K562 (cell line): ENCODE results near the gene ANKRD24. TPM values are rescaled to one million over a fixed set of nuclear protein-coding genes. Genes with fewer than 3 reads are reported as not detected.

Experiments
- ATAC-seq: fragments of 200-7000 bp; cut with Tn5 transposase; 3 replicates; pipeline ENCODE4 v1.9.1; 2020; ENCODE audit warnings: moderate library complexity
- BruUV-seq: library from RNA; stranded (reverse); fragments of 400-500 nt; replicated peaks from 2 replicates; lab custom pipeline; 2021; lab: Mats Ljungman, UMichigan
- CTCF ChIA-PET: fragments of 300-600 bp; formaldehyde crosslinking; extraction: SDS; loops from one replicate; lab custom pipeline; 2021; ENCODE audit warnings: low intra/inter-chr PET ratio; lab: Yijun Ruan, JAX
- POLR2A ChIA-PET: fragments of 300-600, 350-650 bp; sonication (Branson Sonifier 250); formaldehyde crosslinking; extraction: SDS; loops from one replicate; lab custom pipeline; 2021; ENCODE audit warnings: antibody characterized with exemption, inconsistent platforms; lab: Yijun Ruan, JAX
- DNase-seq, 4 experiments: peaks; one replicate each; pipeline versions ENCODE4 v3.0.0 to v3.0.0-alpha.2; 2011 to 2018; ENCODE audit warnings: low spot score in 3 of 4, mixed read lengths in 3 of 4; ENCODE audit errors: extremely low read depth in 1 of 4
- FAIRE-seq: peaks from 2 replicates; lab custom pipeline; 2011; peaks lifted over from hg19 to GRCh38; lab: Jason Lieb, UNC
- H2AFZ ChIP-seq: 2 replicates; pipeline ENCODE4 v1.6.0; 2011; ENCODE audit warnings: low read depth, low read length, control low read depth, inconsistent platforms
- H3K27ac ChIP-seq: fragments of 200-600 bp; 3 replicates; pipeline ENCODE4 v1.8.0; 2011; ENCODE audit warnings: low read depth, mild to moderate bottlenecking, control low read depth, inconsistent platforms, low read length, moderate library complexity, mixed read lengths; ENCODE audit errors: extremely low read depth
- H3K27me3 ChIP-seq, 2 experiments: fragments of 300-600 bp in 1 of 2; 2 replicates in 1 of 2; 3 replicates in 1 of 2; pipeline versions ENCODE4 v1.6.0 to v1.8.0; 2011; ENCODE audit warnings: inconsistent platforms in 2 of 2, low read length in 2 of 2, mild to moderate bottlenecking in 1 of 2, mixed read lengths in 1 of 2, moderate library complexity in 1 of 2; ENCODE audit not compliant: control insufficient read depth in 2 of 2, insufficient read depth in 2 of 2
- H3K36me3 ChIP-seq: fragments of 300-600 bp; 3 replicates; pipeline ENCODE4 v1.8.0; 2011; ENCODE audit warnings: mild to moderate bottlenecking, low read length, inconsistent platforms; ENCODE audit not compliant: control insufficient read depth, insufficient read depth
- H3K4me1 ChIP-seq, 2 experiments: fragments of 200-600 bp in 1 of 2; replicated peaks in 1 of 2; 2 replicates in 1 of 2; 3 replicates in 1 of 2; pipeline versions ENCODE4 v1.5.1 to v1.8.0; 2011; ENCODE audit warnings: inconsistent platforms in 2 of 2, low read length in 2 of 2, mild to moderate bottlenecking in 1 of 2, mixed read lengths in 1 of 2, moderate library complexity in 1 of 2; ENCODE audit not compliant: control insufficient read depth in 2 of 2, insufficient read depth in 2 of 2
- H3K4me2 ChIP-seq: 2 replicates; pipeline ENCODE4 v1.6.1; 2011; ENCODE audit warnings: low read length, control low read depth, inconsistent platforms, mixed read lengths; ENCODE audit not compliant: insufficient read depth
- H3K4me3 ChIP-seq: fragments of 200-600 bp; sonication (generic), shearing (Covaris generic); 2 replicates; pipeline ENCODE4 v1.5.1; 2016; ENCODE audit warnings: control low read depth, inconsistent platforms
- H3K79me2 ChIP-seq: fragments of 200-600 bp; 3 replicates; pipeline ENCODE4 v1.8.0; 2011; ENCODE audit warnings: low read length, inconsistent platforms; ENCODE audit not compliant: control insufficient read depth, insufficient read depth
- H3K9ac ChIP-seq, 2 experiments: 2 replicates each; pipeline versions ENCODE4 v1.6.0 to v1.6.1; 2011; ENCODE audit warnings: low read depth in 2 of 2, low read length in 2 of 2, control low read depth in 1 of 2, inconsistent platforms in 1 of 2, mild to moderate bottlenecking in 1 of 2, mixed read lengths in 1 of 2; ENCODE audit not compliant: insufficient read depth in 1 of 2
- H3K9me1 ChIP-seq: one replicate; pipeline ENCODE4 v1.6.0; 2011; ENCODE audit warnings: inconsistent platforms, mild to moderate bottlenecking, low read length, moderate library complexity; ENCODE audit not compliant: control insufficient read depth, insufficient read depth
- H3K9me3 ChIP-seq: replicated peaks from 2 replicates; pipeline ENCODE4 v1.5.1; 2011; ENCODE audit warnings: low read depth, low read length, inconsistent platforms; ENCODE audit not compliant: control insufficient read depth, insufficient read depth
- H4K20me1 ChIP-seq: replicated peaks from 2 replicates; pipeline ENCODE4 v1.6.1; 2011; ENCODE audit warnings: low read length, inconsistent platforms, mixed read lengths; ENCODE audit not compliant: control insufficient read depth, insufficient read depth
- CAMTA2 ChIP-seq: fragments of 250-450 bp; sonication (Bioruptor Pico); conservative IDR thresholded peaks from 2 replicates; pipeline ENCODE4 v1.5.1; 2022
- CTBP1 ChIP-seq: fragments of 450-650 bp; IDR thresholded peaks from 2 replicates; pipeline ENCODE4 v1.6.1; 2016; ENCODE audit warnings: borderline replicate concordance
- DIDO1 ChIP-seq: fragments of 450-650 bp; IDR thresholded peaks from 2 replicates; pipeline ENCODE4 v1.6.1; 2016; ENCODE audit warnings: low read depth, missing biosample characterization, missing genetic modification characterization
- FOXK1 ChIP-seq: sonication (generic); formaldehyde crosslinking; IDR thresholded peaks from 2 replicates; pipeline ENCODE4 v1.8.0; 2022; ENCODE audit warnings: missing genetic modification reagents, mild to moderate bottlenecking, borderline replicate concordance
- KHSRP ChIP-seq: fragments of 450-650 bp; IDR thresholded peaks from 2 replicates; pipeline ENCODE4 v1.6.1; 2017
- MAFK ChIP-seq: IDR thresholded peaks from 2 replicates; pipeline ENCODE4 v1.6.1; 2011; ENCODE audit warnings: low read length, improper control_type of control experiment
- MTA3 ChIP-seq: fragments of 450-650 bp; formaldehyde crosslinking; IDR thresholded peaks from 2 replicates; pipeline ENCODE4 v1.6.1; 2017; ENCODE audit warnings: mild to moderate bottlenecking, borderline replicate concordance
- NFE2L1 ChIP-seq: fragments of 450-650 bp; IDR thresholded peaks from 2 replicates; pipeline ENCODE4 v1.6.1; 2016; ENCODE audit warnings: missing genetic modification characterization, low read depth, mild to moderate bottlenecking, missing compliant biosample characterization, moderate library complexity, borderline replicate concordance
- SUPT5H ChIP-seq: fragments of 450-650 bp; IDR thresholded peaks from 2 replicates; pipeline ENCODE4 v1.6.1; 2016
- ZNF121 ChIP-seq: sonication (generic); formaldehyde crosslinking; conservative IDR thresholded peaks from 2 replicates; pipeline ENCODE4 v1.8.0; 2022; ENCODE audit warnings: missing genetic modification reagents
- WGBS: fragments of 100-300 bp; shearing (Covaris generic); methylation state at CpG from one replicate; pipeline ENCODE4 v1.1.6; 2016; ENCODE audit warnings: low coverage, mixed read lengths; ENCODE audit not compliant: insufficient coverage; ENCODE audit errors: missing lambda C conversion rate; 5-methylcytosine and 5-hydroxymethylcytosine counted together
- in situ Hi-C: fragments of 300-500 bp; cut with MboI; formaldehyde crosslinking; loops from 4 replicates; pipeline ENCODE4 v1.15.0; 2018; ENCODE audit warnings: inconsistent platforms, mixed read lengths
- intact Hi-C: fragments of 100-400 bp; cut with micrococcal nuclease; formaldehyde crosslinking; loops from 2 replicates; pipeline ENCODE4 v1.14.2; 2022
- polyA plus RNA-seq, 8 experiments: library from polyadenylated mRNA; depleted of rRNA in 4 of 8; stranded (reverse) in 5 of 8; unstranded in 3 of 8; fragments of >200 nt; fragmentation: Nextera tagmentation in 2 of 8; fragmentation: Illumina TruSeq in 1 of 8; extraction: Ambion mirVana in 2 of 8; extraction: Trizol in 1 of 8; gene quantifications; 2 replicates each; pipeline versions ENCODE4 v1.2.1 to v1.2.3, GENCODE V29; 2011 to 2014; ENCODE audit warnings: inconsistent platforms in 1 of 8, missing spikeins in 1 of 8
- total RNA-seq, 7 experiments: library from RNA; depleted of rRNA in 6 of 7; stranded (reverse); fragments of >200 nt in 6 of 7; fragmentation: Illumina TruSeq in 2 of 7; extraction: Trizol in 2 of 7; gene quantifications; 2 replicates each; pipeline versions ENCODE4 v1.2.1 to v1.2.3, GENCODE V29; 2011 to 2021; ENCODE audit warnings: low replicate concordance in 1 of 7
- TF ChIP-seq, protein P1 (sequence below): fragments of 450-650 bp; IDR thresholded peaks from 2 replicates; pipeline ENCODE4 v1.6.1; 2016; ENCODE audit warnings: antibody characterized with exemption
- TF ChIP-seq, protein P2 (sequence below): fragments of 250-450 bp; sonication (Bioruptor Pico); IDR thresholded peaks from 2 replicates; pipeline ENCODE4 v1.8.0; 2022; ENCODE audit warnings: moderate library complexity, mild to moderate bottlenecking, inconsistent platforms
- TF ChIP-seq, protein P3 (sequence below), 2 experiments: fragments of 450-650 bp; IDR thresholded peaks; 2 replicates each; pipeline ENCODE4 v1.6.1; 2016; ENCODE audit warnings: mild to moderate bottlenecking in 2 of 2, borderline replicate concordance in 1 of 2, low read depth in 1 of 2, moderate library complexity in 1 of 2

The ANKRD24 gene
- total and polyA plus RNA-seq, 9 of the 15 experiments (the other 6 are each of a cell fraction or from before 2014, with no cell fraction given) = 0.07 to 0.12 (median 0.09) TPM; not detected in 5

DNA sequence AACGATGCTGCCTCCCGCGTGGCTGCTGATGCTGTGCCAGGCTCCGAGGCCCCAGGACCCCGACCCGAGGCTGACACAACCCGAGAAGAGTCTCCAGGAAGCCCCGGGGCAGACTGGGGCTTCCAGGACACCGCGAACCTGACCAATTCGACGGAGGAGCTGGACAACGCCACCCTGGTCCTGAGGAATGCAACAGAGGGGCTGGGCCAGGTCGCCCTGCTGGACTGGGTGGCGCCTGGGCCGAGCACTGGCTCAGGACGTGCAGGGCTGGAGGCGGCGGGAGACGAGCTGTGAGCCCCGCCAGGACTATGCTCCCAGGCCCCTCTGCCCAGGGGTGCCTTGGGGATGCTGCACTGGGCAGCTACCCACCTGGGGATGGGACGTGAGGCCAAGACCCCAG lies 10.8 kb upstream of the ANKRD24 start:
- H3K4me3 ChIP-seq = no peak overlapping the region
- TF ChIP-seq, protein P1, sequence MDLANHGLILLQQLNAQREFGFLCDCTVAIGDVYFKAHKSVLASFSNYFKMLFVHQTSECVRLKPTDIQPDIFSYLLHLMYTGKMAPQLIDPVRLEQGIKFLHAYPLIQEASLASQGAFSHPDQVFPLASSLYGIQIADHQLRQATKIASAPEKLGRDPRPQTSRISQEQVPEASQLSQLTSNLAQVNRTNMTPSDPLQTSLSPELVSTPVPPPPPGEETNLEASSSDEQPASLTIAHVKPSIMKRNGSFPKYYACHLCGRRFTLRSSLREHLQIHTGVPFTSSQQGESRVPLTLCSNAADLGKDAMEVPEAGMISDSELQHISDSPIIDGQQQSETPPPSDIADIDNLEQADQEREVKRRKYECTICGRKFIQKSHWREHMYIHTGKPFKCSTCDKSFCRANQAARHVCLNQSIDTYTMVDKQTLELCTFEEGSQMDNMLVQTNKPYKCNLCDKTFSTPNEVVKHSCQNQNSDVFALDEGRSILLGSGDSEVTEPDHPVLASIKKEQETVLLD = no peak
- TF ChIP-seq KHSRP (no peak), MAFK (no peak), DIDO1 (tag) (no peak), MTA3 (no peak), ZNF121 (CRISPR knock-in tag) (no peak), FOXK1 (CRISPR knock-in tag) (no peak), NFE2L1 (no peak), SUPT5H (no peak), CAMTA2 (no peak), CTBP1 (no peak)
- TF ChIP-seq, protein P2, sequence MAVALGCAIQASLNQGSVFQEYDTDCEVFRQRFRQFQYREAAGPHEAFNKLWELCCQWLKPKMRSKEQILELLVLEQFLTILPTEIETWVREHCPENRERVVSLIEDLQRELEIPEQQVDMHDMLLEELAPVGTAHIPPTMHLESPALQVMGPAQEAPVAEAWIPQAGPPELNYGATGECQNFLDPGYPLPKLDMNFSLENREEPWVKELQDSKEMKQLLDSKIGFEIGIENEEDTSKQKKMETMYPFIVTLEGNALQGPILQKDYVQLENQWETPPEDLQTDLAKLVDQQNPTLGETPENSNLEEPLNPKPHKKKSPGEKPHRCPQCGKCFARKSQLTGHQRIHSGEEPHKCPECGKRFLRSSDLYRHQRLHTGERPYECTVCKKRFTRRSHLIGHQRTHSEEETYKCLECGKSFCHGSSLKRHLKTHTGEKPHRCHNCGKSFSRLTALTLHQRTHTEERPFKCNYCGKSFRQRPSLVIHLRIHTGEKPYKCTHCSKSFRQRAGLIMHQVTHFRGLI = no peak
- TF ChIP-seq, protein P3, sequence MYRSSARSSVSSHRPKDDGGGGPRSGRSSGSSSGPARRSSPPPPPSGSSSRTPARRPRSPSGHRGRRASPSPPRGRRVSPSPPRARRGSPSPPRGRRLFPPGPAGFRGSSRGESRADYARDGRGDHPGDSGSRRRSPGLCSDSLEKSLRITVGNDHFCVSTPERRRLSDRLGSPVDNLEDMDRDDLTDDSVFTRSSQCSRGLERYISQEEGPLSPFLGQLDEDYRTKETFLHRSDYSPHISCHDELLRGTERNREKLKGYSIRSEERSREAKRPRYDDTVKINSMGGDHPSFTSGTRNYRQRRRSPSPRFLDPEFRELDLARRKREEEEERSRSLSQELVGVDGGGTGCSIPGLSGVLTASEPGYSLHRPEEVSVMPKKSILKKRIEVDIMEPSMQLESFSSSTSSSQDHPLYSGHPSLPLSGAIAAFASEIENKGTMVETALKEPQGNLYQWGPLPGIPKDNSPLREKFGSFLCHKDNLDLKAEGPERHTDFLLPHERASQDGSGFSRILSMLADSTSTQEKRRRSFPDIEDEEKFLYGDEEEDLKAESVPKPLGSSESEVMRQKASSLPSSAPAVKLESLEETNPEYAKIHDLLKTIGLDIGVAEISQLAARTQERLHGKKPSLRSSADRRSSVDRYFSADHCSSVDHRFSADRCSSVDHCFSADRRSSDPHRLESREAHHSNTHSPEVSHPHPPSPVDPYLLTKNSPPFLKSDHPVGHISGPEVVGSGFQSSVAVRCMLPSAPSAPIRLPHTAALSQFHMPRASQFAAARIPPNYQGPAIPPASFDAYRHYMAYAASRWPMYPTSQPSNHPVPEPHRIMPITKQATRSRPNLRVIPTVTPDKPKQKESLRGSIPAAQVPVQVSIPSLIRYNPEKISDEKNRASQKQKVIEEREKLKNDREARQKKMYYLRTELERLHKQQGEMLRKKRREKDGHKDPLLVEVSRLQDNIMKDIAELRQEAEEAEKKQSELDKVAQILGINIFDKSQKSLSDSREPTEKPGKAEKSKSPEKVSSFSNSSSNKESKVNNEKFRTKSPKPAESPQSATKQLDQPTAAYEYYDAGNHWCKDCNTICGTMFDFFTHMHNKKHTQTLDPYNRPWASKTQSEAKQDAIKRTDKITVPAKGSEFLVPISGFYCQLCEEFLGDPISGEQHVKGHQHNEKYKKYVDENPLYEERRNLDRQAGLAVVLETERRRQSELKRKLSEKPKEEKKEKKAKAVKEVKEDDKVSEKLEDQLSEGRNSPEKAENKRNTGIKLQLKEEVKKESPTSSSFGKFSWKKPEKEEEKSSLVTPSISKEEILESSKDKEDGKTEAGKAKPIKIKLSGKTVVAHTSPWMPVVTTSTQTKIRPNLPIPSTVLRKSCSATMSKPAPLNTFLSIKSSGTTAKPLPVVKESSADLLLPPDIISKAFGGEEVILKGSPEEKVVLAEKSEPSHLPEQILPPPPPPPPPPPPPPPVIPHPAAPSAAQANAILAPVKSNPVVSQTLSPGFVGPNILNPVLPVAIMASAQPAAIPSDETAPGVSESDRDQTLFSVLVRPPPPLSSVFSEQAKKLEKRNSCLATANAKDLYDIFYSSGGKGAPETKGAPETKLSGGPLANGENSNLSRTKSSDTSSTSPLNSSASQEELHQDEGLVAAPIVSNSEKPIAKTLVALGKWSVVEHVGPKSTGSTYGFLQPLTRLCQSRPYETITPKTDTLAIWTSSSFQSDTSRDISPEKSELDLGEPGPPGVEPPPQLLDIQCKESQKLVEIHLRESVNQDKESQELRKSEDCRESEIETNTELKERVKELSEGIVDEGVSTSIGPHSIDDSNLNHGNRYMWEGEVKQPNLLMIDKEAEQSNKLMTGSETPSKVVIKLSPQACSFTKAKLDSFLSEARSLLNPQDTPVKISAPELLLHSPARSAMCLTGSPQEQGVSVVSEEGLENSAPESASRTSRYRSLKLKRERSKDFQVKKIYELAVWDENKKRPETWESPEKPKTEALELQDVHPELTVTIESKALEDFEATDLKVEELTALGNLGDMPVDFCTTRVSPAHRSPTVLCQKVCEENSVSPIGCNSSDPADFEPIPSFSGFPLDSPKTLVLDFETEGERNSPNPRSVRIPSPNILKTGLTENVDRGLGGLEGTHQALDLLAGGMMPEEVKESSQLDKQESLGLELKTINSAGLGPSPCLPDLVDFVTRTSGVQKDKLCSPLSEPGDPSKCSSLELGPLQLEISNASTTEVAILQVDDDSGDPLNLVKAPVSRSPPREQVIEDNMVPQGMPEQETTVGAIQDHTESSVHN (IDR thresholded peaks at IDR 0.05; ENCODE audit: borderline replicate concordance in 1 of 2, low read depth in 1 of 2) = no peak
- H2AFZ ChIP-seq = no peak overlapping the region
- no peak overlapping the region for H3K27ac ChIP-seq
- ATAC-seq = no peak
- ChIA-PET POLR2A (interaction anchor here (0.6 kb wide), 1 partner anchor 166 kb away, joined by 3 read pairs; no protein-coding TSS in a partner anchor), CTCF (no interaction called here)
- no peak for DNase-seq
- H3K9ac ChIP-seq = no peak overlapping the region
- BruUV-seq = no TSS peak
- no peak for FAIRE-seq
- no peaks in the 10 kb centered on the region for H3K9me1 ChIP-seq
- intact Hi-C loops = no loop called here
- H3K4me1 ChIP-seq = peaks cover 0 to 41% of the 10 kb centered on the region in 2 experiments; a peak in 2 of 5 replicates
- no peaks in the 10 kb centered on the region for H3K79me2 ChIP-seq
- H4K20me1 ChIP-seq = peaks cover 12% of the 10 kb centered on the region; the same call in 1 of the 2 replicates
- in situ Hi-C loops = no loop called here
- peaks cover 8 to 32% of the 10 kb centered on the region in 2 experiments; a peak in 4 of 5 replicates for H3K27me3 ChIP-seq
- no peak overlapping the region for H3K4me2 ChIP-seq
- 7% methylated on average over 19 of the region's 22 CpGs for WGBS
- H3K9me3 ChIP-seq = no peaks in the 10 kb centered on the region
- H3K36me3 ChIP-seq = peaks cover 6% of the 10 kb centered on the region; the same call in 1 of the 3 replicates
